H9 (cell line): Measurements from ENCODE around the gene PKN1. TPM values are rescaled to one million over a fixed set of nuclear protein-coding genes. Genes with fewer than 3 reads are reported as not detected.

Source experiments
- DNase-seq: peaks from one replicate; pipeline ENCODE4 v3.0.0-alpha.2; 2017
- H2AFZ ChIP-seq: one replicate; pipeline ENCODE4 v1.6.1; 2013; ENCODE audit warnings: mild to moderate bottlenecking, low read length, control low read depth, moderate library complexity
- H2AK5ac ChIP-seq: 2 replicates; pipeline ENCODE4 v1.6.1; 2013; ENCODE audit warnings: low read length, control low read depth, mixed read lengths; ENCODE audit not compliant: insufficient read length
- H2BK120ac ChIP-seq: one replicate; pipeline ENCODE4 v1.6.1; 2013; ENCODE audit warnings: low read depth, mild to moderate bottlenecking, low read length, control low read depth, inconsistent platforms; ENCODE audit not compliant: poor library complexity, severe bottlenecking
- H2BK12ac ChIP-seq: 2 replicates; pipeline ENCODE4 v1.6.1; 2013; ENCODE audit warnings: low read length, control low read depth, mixed read lengths, low read depth; ENCODE audit not compliant: insufficient read length
- H2BK15ac ChIP-seq: 2 replicates; pipeline ENCODE4 v1.6.1; 2013; ENCODE audit warnings: low read depth, low read length, control low read depth
- H2BK20ac ChIP-seq: one replicate; pipeline ENCODE4 v1.6.1; 2013; ENCODE audit warnings: low read depth, mild to moderate bottlenecking, low read length, control low read depth, inconsistent platforms; ENCODE audit not compliant: poor library complexity, severe bottlenecking
- H2BK5ac ChIP-seq: 2 replicates; pipeline ENCODE4 v1.6.1; 2013; ENCODE audit warnings: low read length, control low read depth, mixed read lengths; ENCODE audit not compliant: insufficient read length
- H3K14ac ChIP-seq: 2 replicates; pipeline ENCODE4 v1.6.1; 2013; ENCODE audit warnings: low read length, control low read depth; ENCODE audit not compliant: insufficient read depth
- H3K18ac ChIP-seq: 2 replicates; pipeline ENCODE4 v1.6.1; 2013; ENCODE audit warnings: low read depth, mild to moderate bottlenecking, mixed read lengths, low read length, control low read depth; ENCODE audit not compliant: insufficient read length
- H3K23ac ChIP-seq: 2 replicates; pipeline ENCODE4 v1.6.1; 2013; ENCODE audit warnings: low read length, control low read depth, mixed read lengths, low read depth; ENCODE audit not compliant: insufficient read length
- H3K23me2 ChIP-seq: 2 replicates; pipeline ENCODE4 v1.6.1; 2013; ENCODE audit warnings: low read depth, mild to moderate bottlenecking, mixed read lengths, low read length, control low read depth; ENCODE audit not compliant: insufficient read length, poor library complexity, severe bottlenecking
- H3K27ac ChIP-seq: 2 replicates; pipeline ENCODE4 v1.5.1; 2013; ENCODE audit warnings: low read length, control low read depth, mixed read lengths, low read depth; ENCODE audit not compliant: insufficient read length
- H3K27me3 ChIP-seq: 2 replicates; pipeline ENCODE4 v1.6.1; 2013; ENCODE audit warnings: low read length, control low read depth, inconsistent platforms; ENCODE audit not compliant: insufficient read depth
- H3K4ac ChIP-seq: 2 replicates; pipeline ENCODE4 v1.6.1; 2013; ENCODE audit warnings: low read depth, mild to moderate bottlenecking, control low read depth, inconsistent platforms, low read length, moderate library complexity
- H3K4me1 ChIP-seq: 2 replicates; pipeline ENCODE4 v1.6.1; 2013; ENCODE audit warnings: low read length, control low read depth, inconsistent platforms; ENCODE audit not compliant: insufficient read depth
- H3K4me2 ChIP-seq: 2 replicates; pipeline ENCODE4 v1.6.1; 2013; ENCODE audit warnings: low read length, control low read depth, mixed read lengths; ENCODE audit not compliant: insufficient read length, insufficient read depth
- H3K56ac ChIP-seq: 2 replicates; pipeline ENCODE4 v1.6.1; 2013; ENCODE audit warnings: low read depth, mild to moderate bottlenecking, mixed read lengths, low read length, control low read depth; ENCODE audit not compliant: insufficient read length
- H3K79me1 ChIP-seq: 2 replicates; pipeline ENCODE4 v1.6.1; 2013; ENCODE audit warnings: low read depth, mild to moderate bottlenecking, moderate library complexity, low read length, control low read depth, inconsistent platforms; ENCODE audit not compliant: insufficient read depth, poor library complexity, severe bottlenecking
- H3K79me2 ChIP-seq: 2 replicates; pipeline ENCODE4 v1.6.1; 2013; ENCODE audit warnings: low read length, control low read depth, inconsistent platforms; ENCODE audit not compliant: insufficient read depth
- H3K9ac ChIP-seq: 2 replicates; pipeline ENCODE4 v1.6.1; 2013; ENCODE audit warnings: low read length, control low read depth, mixed read lengths; ENCODE audit not compliant: insufficient read length; ENCODE audit errors: extremely low read depth
- H3K9me3 ChIP-seq: one replicate; pipeline ENCODE4 v1.6.1; 2013; ENCODE audit warnings: low read depth, low read length, inconsistent platforms; ENCODE audit not compliant: control insufficient read depth
- H3T11ph ChIP-seq: one replicate; pipeline ENCODE4 v1.6.1; 2013; ENCODE audit warnings: mild to moderate bottlenecking, low read length, control low read depth, inconsistent platforms
- H4K20me1 ChIP-seq: one replicate; pipeline ENCODE4 v1.6.1; 2013; ENCODE audit not compliant: control insufficient read depth, insufficient read length, insufficient read depth
- H4K5ac ChIP-seq: 2 replicates; pipeline ENCODE4 v1.6.1; 2013; ENCODE audit warnings: low read depth, mild to moderate bottlenecking, mixed read lengths, low read length, control low read depth; ENCODE audit not compliant: insufficient read length
- H4K8ac ChIP-seq: replicated peaks from 2 replicates; pipeline ENCODE4 v1.6.1; 2013; ENCODE audit warnings: low read length, control low read depth, mixed read lengths, low read depth; ENCODE audit not compliant: insufficient read length
- H4K91ac ChIP-seq: 2 replicates; pipeline ENCODE4 v1.6.1; 2013; ENCODE audit warnings: low read depth, mild to moderate bottlenecking, moderate library complexity, mixed read lengths, low read length, control low read depth; ENCODE audit not compliant: insufficient read length
- H3K27ac Mint-ChIP-seq, 3 experiments: 2 replicates in 2 of 3; 3 replicates in 1 of 3; pipeline ENCODE4 v1.8.0; 2020 to 2021; ENCODE audit warnings: mixed read lengths in 3 of 3, mild to moderate bottlenecking in 1 of 3, moderate library complexity in 1 of 3
- H3K27me3 Mint-ChIP-seq: 2 replicates; pipeline ENCODE4 v1.8.0; 2021; ENCODE audit warnings: low read depth, mild to moderate bottlenecking, moderate library complexity, mixed read lengths
- H3K36me3 Mint-ChIP-seq, 3 experiments: 2 replicates in 2 of 3; 3 replicates in 1 of 3; pipeline ENCODE4 v1.8.0; 2020 to 2021; ENCODE audit warnings: low read depth in 3 of 3, mixed read lengths in 3 of 3; ENCODE audit not compliant: insufficient read depth in 1 of 3
- H3K4me1 Mint-ChIP-seq, 2 experiments: 2 replicates each; pipeline ENCODE4 v1.8.0; 2020; ENCODE audit warnings: mixed read lengths in 2 of 2
- H3K4me3 Mint-ChIP-seq, 2 experiments: 2 replicates in 1 of 2; 3 replicates in 1 of 2; pipeline ENCODE4 v1.8.0; 2020 to 2021; ENCODE audit warnings: mild to moderate bottlenecking in 2 of 2, mixed read lengths in 2 of 2, moderate library complexity in 1 of 2
- H3K9me3 Mint-ChIP-seq, 2 experiments: 2 replicates in 1 of 2; 3 replicates in 1 of 2; pipeline ENCODE4 v1.8.0; 2020; ENCODE audit warnings: mild to moderate bottlenecking in 2 of 2, mixed read lengths in 2 of 2, moderate library complexity in 1 of 2
- CTCF ChIP-seq: fragments of 200-600 bp; sonication (generic); conservative IDR thresholded peaks from 3 replicates; pipeline ENCODE4 v1.8.0; 2021; ENCODE audit warnings: antibody characterized with exemption, mild to moderate bottlenecking
- WGBS: extraction: QIAGEN DNeasy Blood & Tissue Kit; methylation state at CpG from one replicate; pipeline ENCODE4 v1.1.7; 2013; ENCODE audit warnings: missing lambda C conversion rate, low lambda C conversion rate, mixed read lengths; ENCODE audit not compliant: insufficient read length; ENCODE audit errors: extremely low coverage; 5-methylcytosine and 5-hydroxymethylcytosine counted together
- total RNA-seq: library from RNA; stranded (reverse); gene quantifications from 2 replicates; pipeline ENCODE4 v1.2.1, GENCODE V29; 2021

PKN1 gene
- total RNA-seq, 1 experiment from 2014 or later, result 159 TPM

GRCh38 chr19:14439014-14439413, 5.9 kb downstream of the PKN1 start:
- no peak overlapping the region for H4K91ac ChIP-seq
- no peak overlapping the region for H3K27ac ChIP-seq
- H3K4me2 ChIP-seq, result no peak overlapping the region
- H3K4me1 Mint-ChIP-seq, result peaks cover 12 to 13% of the 10 kb centered on the region in 2 experiments
- no peak overlapping the region for H2AK5ac ChIP-seq
- H3K14ac ChIP-seq, result no peak overlapping the region
- TF ChIP-seq CTCF, result no peak
- no peak overlapping the region for H2AFZ ChIP-seq
- H3K4ac ChIP-seq, result no peak overlapping the region
- H3K79me1 ChIP-seq, result peaks cover 4% of the 10 kb centered on the region
- no peak overlapping the region for H4K5ac ChIP-seq
- H3K56ac ChIP-seq, result no peak overlapping the region
- H3K27me3 Mint-ChIP-seq, result no peaks in the 10 kb centered on the region
- H3K4me1 ChIP-seq, result no peaks in the 10 kb centered on the region
- no CpG with 5 or more reads among the region's 9 CpGs for WGBS
- no peaks in the 10 kb centered on the region for H3K27me3 ChIP-seq
- H4K8ac ChIP-seq, result no peak overlapping the region
- H3T11ph ChIP-seq, result no peak overlapping the region
- H3K18ac ChIP-seq, result no peak overlapping the region
- no peak overlapping the region for H3K9ac ChIP-seq
- no peak overlapping the region for H3K23ac ChIP-seq
- H3K27ac Mint-ChIP-seq, result peak overlapping the region; percentile 5 to 92 (median 66); a peak in 4 of 7 replicates
- H2BK120ac ChIP-seq, result no peak overlapping the region
- no peak overlapping the region for H2BK15ac ChIP-seq
- peaks cover under 1% of the 10 kb centered on the region for H3K23me2 ChIP-seq
- no peaks in the 10 kb centered on the region for H3K9me3 ChIP-seq
- H4K20me1 ChIP-seq, result peaks cover 3% of the 10 kb centered on the region
- H3K4me3 Mint-ChIP-seq, result no peak overlapping the region
- no peak overlapping the region for H2BK12ac ChIP-seq
- no peak overlapping the region for H2BK20ac ChIP-seq
- peaks cover 18 to 31% (median 23%) of the 10 kb centered on the region in 3 experiments for H3K36me3 Mint-ChIP-seq
- H3K9me3 Mint-ChIP-seq, result no peaks in the 10 kb centered on the region
- no peak for DNase-seq
- H3K79me2 ChIP-seq, result peaks cover 3% of the 10 kb centered on the region; the same call in 1 of the 2 replicates
- H2BK5ac ChIP-seq, result no peak overlapping the region
